Right ventricle myocardium inferior (tissue), 1 donor: ENCODE results near the gene MRPL55. TPM values are rescaled to one million over a fixed set of nuclear protein-coding genes. Genes with fewer than 3 reads are reported as not detected.
"Not testable (repeated sequence)": the region's sequence is repeated elsewhere in the genome, so short reads cannot be mapped to it uniquely, and the experiment has no call there.

Experiments
- ATAC-seq: fragments of 200-7000 bp; cut with Tn5 transposase; one replicate; pipeline ENCODE4 v1.9.1; 2020; ENCODE audit warnings: mild to moderate bottlenecking, moderate library complexity
- DNase-seq: peaks from one replicate; pipeline ENCODE4 v3.0.0; 2021; ENCODE audit errors: missing footprints
- intact Hi-C: fragments of 100-400 bp; cut with DNase I; formaldehyde crosslinking; loops from one replicate; pipeline ENCODE4 v1.11.0; 2022
- total RNA-seq: library from RNA; stranded (reverse); fragmentation: NEBNext Ultra II Directional; extraction: Animal tissue kit (Norgen Biotek cat#: 25700); gene quantifications from one replicate; pipeline ENCODE4 v1.2.1, GENCODE V29; 2021
- donor health status: DM: no; HTN: yes; CAD: no; lungs with severe emphysema.

Gene MRPL55
- total RNA-seq, 1 donor from 2014 or later = 57.0 TPM

- no peak for ATAC-seq
- intact Hi-C loops = no loop called here
- no peak for DNase-seq
These were observed 27.8 kb upstream of the MRPL55 start for GRCh38 chr1:228136901-228137300.

GRCh38 chr1:228134591-228134990, 25.5 kb upstream of the MRPL55 start:
- DNase-seq (no peak), ATAC-seq (no peak)
- intact Hi-C loops = no loop called here

- ATAC-seq (no peak), DNase-seq (no peak)
- intact Hi-C loops = loop anchor here (2.0 kb wide), 2 partner anchors 35 to 383 kb away; no protein-coding TSS in a partner anchor
These were observed 22.7 kb upstream of the MRPL55 start for GRCh38 chr1:228131766-228132165.

DNA sequence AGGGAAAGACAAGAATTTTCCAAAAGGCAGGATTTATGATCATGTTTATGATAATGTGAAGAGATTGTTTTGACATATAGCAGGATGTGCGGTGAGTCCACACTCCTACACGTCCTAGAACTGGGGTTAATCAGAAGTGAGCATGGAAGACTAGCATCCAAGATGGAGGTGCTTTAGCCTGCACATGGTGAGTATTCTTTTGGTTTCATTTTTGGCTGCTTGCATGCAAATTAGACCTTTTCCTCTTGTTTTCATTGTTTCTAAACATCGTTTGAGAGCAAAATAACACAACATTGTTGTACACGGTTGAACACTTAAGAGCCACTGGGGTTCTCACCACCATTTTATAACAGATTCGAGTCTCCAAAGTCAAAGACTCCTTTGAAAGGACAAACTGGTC, 16.1 kb upstream of the MRPL55 start:
- no peak for ATAC-seq
- DNase-seq = no peak
- intact Hi-C loops = no loop called here

GRCh38 chr1:228123505-228123904, 14.4 kb upstream of the MRPL55 start:
- intact Hi-C loops = no loop called here
- DNase-seq (no peak), ATAC-seq (no peak)

GRCh38 chr1:228122921-228123441, 13.9 kb upstream of the MRPL55 start:
- intact Hi-C loops = no loop called here
- DNase-seq = no peak
- no peak for ATAC-seq

- intact Hi-C loops = no loop called here
- no peak for DNase-seq
- ATAC-seq = no peak
These were observed 11.9 kb upstream of the MRPL55 start for GRCh38 chr1:228120857-228121489.

DNA sequence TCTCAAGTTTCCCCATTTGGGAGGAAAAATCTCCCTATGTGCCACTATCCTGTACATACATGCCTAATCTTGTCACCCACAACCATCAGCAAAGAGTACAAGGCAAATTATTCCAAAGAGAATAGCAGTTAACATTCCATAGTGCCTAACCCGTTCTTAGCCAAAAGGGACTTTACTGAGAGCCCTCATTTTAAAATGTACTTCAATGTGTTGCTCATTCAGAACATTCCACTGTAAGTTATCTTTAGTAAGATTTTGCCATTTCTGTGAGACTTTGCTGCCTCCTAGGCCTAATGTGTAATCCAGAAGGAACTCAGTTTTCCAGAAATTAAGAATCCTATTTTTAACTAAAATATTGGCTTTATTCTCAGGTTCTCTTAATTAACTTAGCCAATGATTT, 11.3 kb upstream of the MRPL55 start:
- ATAC-seq (no peak), DNase-seq (no peak)
- intact Hi-C loops = no loop called here

- intact Hi-C loops = no loop called here
- no peak for DNase-seq
These were observed 8.9 kb upstream of the MRPL55 start for GRCh38 chr1:228118040-228118439.

GRCh38 chr1:228117335-228117734, 8.2 kb upstream of the MRPL55 start:
- no peak for ATAC-seq
- intact Hi-C loops = no loop called here
- no peak for DNase-seq

More at GRCh38 chr1:228118040-228118439, 8.9 kb upstream of the MRPL55 start:
- ATAC-seq = no peak

- intact Hi-C loops = no loop called here
- no peak for ATAC-seq
These were observed 5.7 kb upstream of the MRPL55 start for GRCh38 chr1:228114827-228115226.

GRCh38 chr1:228112617-228113016, 3.5 kb upstream of the MRPL55 start:
- intact Hi-C loops = no loop called here
- no peak for DNase-seq
- no peak for ATAC-seq

More at GRCh38 chr1:228114827-228115226, 5.7 kb upstream of the MRPL55 start:
- DNase-seq = no peak

- no peak for DNase-seq
- no peak for ATAC-seq
These were observed 3.1 kb upstream of the MRPL55 start for GRCh38 chr1:228112167-228112566.

GRCh38 chr1:228111315-228111714, 2.2 kb upstream of the MRPL55 start:
- ATAC-seq, intact Hi-C loops, DNase-seq: not testable (repeated sequence)

More at GRCh38 chr1:228112167-228112566, 3.1 kb upstream of the MRPL55 start:
- intact Hi-C loops = no loop called here

- ATAC-seq (no peak), DNase-seq (no peak)
- intact Hi-C loops = no loop called here
These were observed 1.5 kb upstream of the MRPL55 start for GRCh38 chr1:228110556-228110955.

- no peak for DNase-seq
- intact Hi-C loops = loop anchor here (2.0 kb wide), 2 partner anchors 27 to 31 kb away; partner anchors contain the start of genes ARF1 and GUK1
- ATAC-seq = no peak
These were observed 926 bp upstream of the MRPL55 start for GRCh38 chr1:228109962-228110488.

DNA sequence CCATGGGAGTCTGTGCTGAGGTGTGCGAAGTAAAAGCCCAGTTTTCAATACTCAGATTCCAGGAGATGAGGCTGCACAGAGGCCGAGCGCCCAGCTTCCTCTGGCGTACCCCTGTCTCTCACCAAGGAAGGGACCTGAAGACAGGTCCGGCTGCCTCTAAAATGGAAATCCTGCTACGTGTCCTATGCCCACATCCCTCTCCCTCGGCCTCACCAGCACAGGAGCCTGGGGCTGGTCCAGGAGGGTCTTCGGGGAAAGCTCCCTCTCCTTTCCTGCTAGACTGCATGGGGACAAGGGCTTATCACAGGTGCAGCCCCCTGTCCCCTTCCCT, 392 bp downstream of the MRPL55 start:
- intact Hi-C loops = loop anchor here (2.0 kb wide), 2 partner anchors 26 to 32 kb away; partner anchors contain the start of genes ARF1 and GUK1
- ATAC-seq (no peak), DNase-seq (no peak)

DNA sequence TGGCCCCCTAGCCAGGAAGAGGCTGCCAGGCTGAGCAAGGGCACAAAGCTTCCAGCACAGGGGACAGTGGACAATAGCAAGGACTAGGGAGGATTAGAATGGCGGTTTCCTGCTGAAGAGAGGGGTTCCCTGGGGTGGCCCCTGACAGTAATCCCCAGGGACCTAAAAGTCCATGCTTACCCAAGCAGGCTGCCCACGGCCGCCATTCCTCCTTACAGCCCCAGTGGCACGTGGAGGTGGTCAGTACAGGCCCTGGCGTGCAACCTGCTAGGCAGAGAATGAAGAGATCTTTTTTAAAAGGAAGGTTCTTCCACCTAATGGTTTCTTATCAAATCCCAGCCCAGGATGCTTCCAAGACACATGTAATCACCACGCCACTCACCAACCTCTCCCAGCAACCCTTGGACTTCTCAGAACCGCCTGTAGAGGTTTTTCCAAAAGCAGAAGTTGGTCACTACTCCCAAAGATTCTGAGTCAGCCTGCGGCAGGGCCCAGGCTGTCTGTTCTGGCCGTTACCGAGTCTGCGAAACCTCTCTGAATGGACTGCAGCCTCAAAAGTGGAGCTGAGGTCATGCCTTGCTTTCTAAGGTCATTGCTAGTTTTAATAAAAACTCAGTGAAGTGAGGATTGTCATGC, 926 bp downstream of the MRPL55 start:
- intact Hi-C loops = loop anchor here (2.0 kb wide), 2 partner anchors 25 to 33 kb away; partner anchors contain the start of genes ARF1 and GUK1
- ATAC-seq (no peak), DNase-seq (no peak)

- DNase-seq (no peak), ATAC-seq (no peak)
- intact Hi-C loops = loop anchor here (2.0 kb wide), 2 partner anchors 25 to 33 kb away; partner anchors contain the start of genes ARF1 and GUK1
These were observed 1.5 kb downstream of the MRPL55 start for GRCh38 chr1:228107636-228108035.

DNA sequence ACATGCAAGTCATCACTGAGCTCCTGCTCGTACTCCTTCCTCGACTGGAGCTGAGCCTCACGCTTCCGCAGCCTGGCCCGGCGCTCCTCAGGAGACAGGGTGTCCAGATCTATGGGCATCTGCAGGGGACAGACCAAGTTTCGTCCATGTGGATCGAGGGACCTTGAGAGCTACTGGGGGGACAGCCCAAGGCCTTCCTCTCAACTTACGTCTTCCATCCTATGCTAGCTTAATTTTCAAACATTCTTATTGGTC, 2.4 kb downstream of the MRPL55 start:
- DNase-seq (no peak), ATAC-seq (no peak)
- intact Hi-C loops = no loop called here
